Mesodermal cell (in vitro differentiated cells): ENCODE measurements around the gene FBXO42.

Experiments
- H3K27ac ChIP-seq: 2 replicates; pipeline ENCODE4 v1.7.0; 2013; ENCODE audit warnings: mild to moderate bottlenecking, low read depth, low read length, moderate library complexity; ENCODE audit not compliant: severe bottlenecking
- H3K36me3 ChIP-seq: 2 replicates; pipeline ENCODE4 v1.7.1; 2013; ENCODE audit warnings: mild to moderate bottlenecking, low read length, moderate library complexity; ENCODE audit not compliant: control insufficient read depth, insufficient read depth
- H3K4me1 ChIP-seq: one replicate; pipeline ENCODE4 v1.7.1; 2013; ENCODE audit warnings: mild to moderate bottlenecking, low read length; ENCODE audit not compliant: insufficient read depth, control insufficient read depth, poor library complexity, severe bottlenecking
- H3K4me3 ChIP-seq: 2 replicates; pipeline ENCODE4 v1.7.0; 2013; ENCODE audit warnings: low read length, control low read depth, mild to moderate bottlenecking; ENCODE audit not compliant: insufficient read depth, poor library complexity, severe bottlenecking; ENCODE audit errors: extremely low read depth
- H3K9me3 ChIP-seq: 2 replicates; pipeline ENCODE4 v1.7.1; 2013; ENCODE audit warnings: mild to moderate bottlenecking, low read length, moderate library complexity; ENCODE audit not compliant: control insufficient read depth
- WGBS, 2 experiments: methylation state at CpG; one replicate each; pipeline ENCODE4 v1.1.5; 2013; ENCODE audit warnings: missing lambda C conversion rate in 2 of 2; ENCODE audit not compliant: insufficient coverage in 2 of 2; 5-methylcytosine and 5-hydroxymethylcytosine counted together

The FBXO42 gene

GRCh38 chr1:16207318-16208269, 144.7 kb downstream of the FBXO42 start:
- H3K4me1 ChIP-seq: peaks cover 11% of the 10 kb centered on the region
- H3K9me3 ChIP-seq: no peaks in the 10 kb centered on the region
- WGBS, 2 experiments: 44 to 55% methylated on average over 40 to 43 of the region's 51 CpGs
- H3K27ac ChIP-seq: peak overlapping the region; percentile 95
- no peaks in the 10 kb centered on the region for H3K36me3 ChIP-seq
- peak overlapping the region; percentile 43 for H3K4me3 ChIP-seq

GRCh38 chr1:16206547-16207317, 145.5 kb downstream of the FBXO42 start:
- peaks cover 11% of the 10 kb centered on the region for H3K4me1 ChIP-seq
- peak overlapping the region; percentile 43 for H3K4me3 ChIP-seq

GRCh38 chr1:16205891-16206546, 146.3 kb downstream of the FBXO42 start:
- Histone ChIP-seq H3K4me1 (peaks cover 11% of the 10 kb centered on the region), H3K27ac (no peak overlapping the region), H3K4me3 (peak overlapping the region; percentile 43), H3K36me3 (no peaks in the 10 kb centered on the region), H3K9me3 (no peaks in the 10 kb centered on the region)
- WGBS, 2 experiments: 43 to 65% methylated on average over 19 to 35 of the region's 38 CpGs

More at GRCh38 chr1:16206547-16207317, 145.5 kb downstream of the FBXO42 start:
- Histone ChIP-seq H3K9me3 (no peaks in the 10 kb centered on the region), H3K36me3 (no peaks in the 10 kb centered on the region), H3K27ac (peak overlapping the region; percentile 95)
- WGBS, 2 experiments: 1% methylated on average over 25 to 65 of the region's 87 CpGs

- H3K4me1 ChIP-seq: peaks cover 11% of the 10 kb centered on the region
- no peak overlapping the region for H3K4me3 ChIP-seq
- 88 to 93% methylated on average over 9 to 11 of the region's 11 CpGs for WGBS, 2 experiments
- no peak overlapping the region for H3K27ac ChIP-seq
- no peaks in the 10 kb centered on the region for H3K36me3 ChIP-seq
- no peaks in the 10 kb centered on the region for H3K9me3 ChIP-seq
These were observed 147.0 kb downstream of the FBXO42 start for GRCh38 chr1:16205334-16205671.

GRCh38 chr1:16204634-16205333, 147.5 kb downstream of the FBXO42 start:
- H3K4me1 ChIP-seq: peaks cover 11% of the 10 kb centered on the region
- no peaks in the 10 kb centered on the region for H3K9me3 ChIP-seq
- H3K27ac ChIP-seq: no peak overlapping the region
- 78 to 85% methylated on average over 9 to 12 of the region's 12 CpGs for WGBS, 2 experiments
- H3K36me3 ChIP-seq: no peaks in the 10 kb centered on the region
- H3K4me3 ChIP-seq: no peak overlapping the region

GRCh38 chr1:16204216-16204615, 148.1 kb downstream of the FBXO42 start:
- WGBS, 2 experiments: 86 to 100% methylated on average over 2 of the region's 2 CpGs
- peaks cover 11% of the 10 kb centered on the region for H3K4me1 ChIP-seq
- no peaks in the 10 kb centered on the region for H3K9me3 ChIP-seq
- H3K36me3 ChIP-seq: no peaks in the 10 kb centered on the region
- no peak overlapping the region for H3K4me3 ChIP-seq
- H3K27ac ChIP-seq: no peak overlapping the region

GRCh38 chr1:16203550-16203949, 148.7 kb downstream of the FBXO42 start:
- Histone ChIP-seq H3K27ac (no peak overlapping the region), H3K4me3 (no peak overlapping the region), H3K36me3 (no peaks in the 10 kb centered on the region), H3K4me1 (peaks cover 9% of the 10 kb centered on the region), H3K9me3 (no peaks in the 10 kb centered on the region)
- 73 to 77% methylated on average over 2 of the region's 3 CpGs for WGBS, 2 experiments

GRCh38 chr1:16202281-16203210, 149.7 kb downstream of the FBXO42 start:
- H3K36me3 ChIP-seq: peaks cover 4% of the 10 kb centered on the region
- no peak overlapping the region for H3K4me3 ChIP-seq
- H3K27ac ChIP-seq: no peak overlapping the region
- WGBS, 2 experiments: 83 to 95% methylated on average over 13 to 18 of the region's 24 CpGs
- H3K4me1 ChIP-seq: peaks cover under 1% of the 10 kb centered on the region
- no peaks in the 10 kb centered on the region for H3K9me3 ChIP-seq

GRCh38 chr1:16199700-16200099, 152.6 kb downstream of the FBXO42 start:
- Histone ChIP-seq H3K9me3 (no peaks in the 10 kb centered on the region), H3K4me1 (no peaks in the 10 kb centered on the region), H3K4me3 (no peak overlapping the region), H3K36me3 (peaks cover 4% of the 10 kb centered on the region), H3K27ac (no peak overlapping the region)
- 89 to 91% methylated on average over 3 to 4 of the region's 4 CpGs for WGBS, 2 experiments
